SU-DHL-6 (cell line): ENCODE results near the gene DES.

Source experiments
- H2AFZ ChIP-seq: fragments of 200-600 bp; sonication (generic); 2 replicates; pipeline ENCODE4 v1.6.1; 2014; ENCODE audit warnings: low read depth, mild to moderate bottlenecking, moderate library complexity, mixed read lengths, antibody characterized with exemption, low read length; ENCODE audit not compliant: severe bottlenecking
- H3F3A ChIP-seq: fragments of 200-600 bp; shearing (Covaris generic); 2 replicates; pipeline ENCODE4 v1.6.0; 2016; ENCODE audit warnings: antibody characterized with exemption, mild to moderate bottlenecking; ENCODE audit not compliant: insufficient read depth
- H3K27ac ChIP-seq: fragments of 200-600 bp; sonication (generic); 2 replicates; pipeline ENCODE4 v1.5.1; 2016; ENCODE audit warnings: low read depth, mild to moderate bottlenecking, low read length, moderate library complexity, mixed read lengths
- H3K27me3 ChIP-seq: fragments of 200-600 bp; sonication (generic), shearing (Covaris generic); 2 replicates; pipeline ENCODE4 v1.6.0; 2014; ENCODE audit warnings: mild to moderate bottlenecking, low read length
- H3K36me3 ChIP-seq: fragments of 200-600 bp; sonication (generic); 2 replicates; pipeline ENCODE4 v1.6.1; 2014; ENCODE audit warnings: mild to moderate bottlenecking, low read length, mixed read lengths
- H3K4me2 ChIP-seq: fragments of 300-600, 200-600 bp; shearing (Covaris generic), sonication (generic); 2 replicates; pipeline ENCODE4 v1.6.0; 2014; ENCODE audit warnings: low read length, low read depth, mild to moderate bottlenecking; ENCODE audit not compliant: poor library complexity, severe bottlenecking
- H3K4me3 ChIP-seq: fragments of 200-600 bp; sonication (generic); 2 replicates; pipeline ENCODE4 v1.5.1; 2014; ENCODE audit warnings: antibody characterized with exemption, low read length, mild to moderate bottlenecking, mixed read lengths; ENCODE audit not compliant: insufficient read depth, poor library complexity, severe bottlenecking
- H3K79me2 ChIP-seq: fragments of 200-600 bp; sonication (generic); 2 replicates; pipeline ENCODE4 v1.6.1; 2014; ENCODE audit warnings: mild to moderate bottlenecking, low read length, moderate library complexity; ENCODE audit not compliant: insufficient read depth
- H3K9ac ChIP-seq: fragments of 200-600 bp; sonication (generic); 2 replicates; pipeline ENCODE4 v1.7.0; 2014; ENCODE audit warnings: mild to moderate bottlenecking, low read length
- H3K9me2 ChIP-seq: fragments of 200-600 bp; sonication (generic); replicated peaks from 2 replicates; pipeline ENCODE4 v1.6.1; 2014; ENCODE audit warnings: low read length; ENCODE audit not compliant: insufficient read depth
- H3K9me3 ChIP-seq: fragments of 200-600 bp; sonication (generic); 2 replicates; pipeline ENCODE4 v1.6.1; 2014; ENCODE audit warnings: low read length, mixed read lengths; ENCODE audit not compliant: insufficient read depth
- H4K20me1 ChIP-seq: fragments of 200-600 bp; sonication (generic); 2 replicates; pipeline ENCODE4 v1.6.1; 2014; ENCODE audit warnings: low read depth, mild to moderate bottlenecking, antibody characterized with exemption, low read length, moderate library complexity, mixed read lengths
- EZH2phosphoT487 ChIP-seq: fragments of 200-600 bp; sonication (generic), shearing (Covaris generic); conservative IDR thresholded peaks from 2 replicates; pipeline ENCODE4 v1.6.1; 2018; ENCODE audit warnings: mild to moderate bottlenecking, antibody characterized with exemption, low read length, moderate library complexity, mixed read lengths
- TF ChIP-seq, protein P1 (sequence below): fragments of 200-600 bp; sonication (generic); IDR thresholded peaks from one replicate; pipeline ENCODE4 v1.5.1; 2017; ENCODE audit warnings: antibody characterized with exemption, mild to moderate bottlenecking, low read length, moderate library complexity; ENCODE audit not compliant: insufficient read depth, poor library complexity, severe bottlenecking

Gene DES

DNA sequence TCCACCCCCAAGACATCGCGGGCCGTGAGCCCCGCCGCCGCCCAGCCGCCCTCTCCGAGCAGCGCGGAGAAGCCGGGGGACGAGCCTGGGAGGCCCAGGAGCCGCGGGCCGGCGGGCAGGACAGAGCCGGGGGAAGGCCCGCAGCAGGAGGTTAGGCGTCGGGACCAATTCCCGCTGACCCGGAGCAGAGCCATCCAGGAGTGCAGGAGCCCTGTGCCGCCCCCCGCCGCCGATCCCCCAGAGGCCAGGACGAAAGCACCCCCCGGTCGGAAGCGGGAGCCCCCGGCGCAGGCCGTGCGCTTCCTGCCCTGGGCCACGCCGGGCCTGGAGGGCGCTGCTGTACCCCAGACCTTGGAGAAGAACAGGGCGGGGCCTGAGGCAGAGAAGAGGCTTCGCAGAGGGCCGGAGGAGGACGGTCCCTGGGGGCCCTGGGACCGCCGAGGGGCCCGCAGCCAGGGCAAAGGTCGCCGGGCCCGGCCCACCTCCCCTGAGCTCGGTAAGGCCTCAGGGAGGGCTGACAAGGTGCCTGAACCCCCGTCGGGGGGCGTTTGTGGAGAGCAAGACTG is 30.7 kb downstream of the DES start:
- H3K4me2 ChIP-seq, result no peak overlapping the region
- H3K36me3 ChIP-seq, result no peaks in the 10 kb centered on the region
- H3K9me2 ChIP-seq, result no peaks in the 10 kb centered on the region
- TF ChIP-seq EZH2phosphoT487, result no peak
- TF ChIP-seq, protein P1, sequence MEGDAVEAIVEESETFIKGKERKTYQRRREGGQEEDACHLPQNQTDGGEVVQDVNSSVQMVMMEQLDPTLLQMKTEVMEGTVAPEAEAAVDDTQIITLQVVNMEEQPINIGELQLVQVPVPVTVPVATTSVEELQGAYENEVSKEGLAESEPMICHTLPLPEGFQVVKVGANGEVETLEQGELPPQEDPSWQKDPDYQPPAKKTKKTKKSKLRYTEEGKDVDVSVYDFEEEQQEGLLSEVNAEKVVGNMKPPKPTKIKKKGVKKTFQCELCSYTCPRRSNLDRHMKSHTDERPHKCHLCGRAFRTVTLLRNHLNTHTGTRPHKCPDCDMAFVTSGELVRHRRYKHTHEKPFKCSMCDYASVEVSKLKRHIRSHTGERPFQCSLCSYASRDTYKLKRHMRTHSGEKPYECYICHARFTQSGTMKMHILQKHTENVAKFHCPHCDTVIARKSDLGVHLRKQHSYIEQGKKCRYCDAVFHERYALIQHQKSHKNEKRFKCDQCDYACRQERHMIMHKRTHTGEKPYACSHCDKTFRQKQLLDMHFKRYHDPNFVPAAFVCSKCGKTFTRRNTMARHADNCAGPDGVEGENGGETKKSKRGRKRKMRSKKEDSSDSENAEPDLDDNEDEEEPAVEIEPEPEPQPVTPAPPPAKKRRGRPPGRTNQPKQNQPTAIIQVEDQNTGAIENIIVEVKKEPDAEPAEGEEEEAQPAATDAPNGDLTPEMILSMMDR, result no peak
- H3K27ac ChIP-seq, result no peak overlapping the region
- H4K20me1 ChIP-seq, result no peaks in the 10 kb centered on the region
- H3K27me3 ChIP-seq, result no peaks in the 10 kb centered on the region
- no peaks in the 10 kb centered on the region for H3F3A ChIP-seq
- H3K9me3 ChIP-seq, result no peaks in the 10 kb centered on the region
- H3K79me2 ChIP-seq, result no peaks in the 10 kb centered on the region
- H3K9ac ChIP-seq, result no peak overlapping the region
- H3K4me3 ChIP-seq, result no peak overlapping the region
- no peak overlapping the region for H2AFZ ChIP-seq

DNA sequence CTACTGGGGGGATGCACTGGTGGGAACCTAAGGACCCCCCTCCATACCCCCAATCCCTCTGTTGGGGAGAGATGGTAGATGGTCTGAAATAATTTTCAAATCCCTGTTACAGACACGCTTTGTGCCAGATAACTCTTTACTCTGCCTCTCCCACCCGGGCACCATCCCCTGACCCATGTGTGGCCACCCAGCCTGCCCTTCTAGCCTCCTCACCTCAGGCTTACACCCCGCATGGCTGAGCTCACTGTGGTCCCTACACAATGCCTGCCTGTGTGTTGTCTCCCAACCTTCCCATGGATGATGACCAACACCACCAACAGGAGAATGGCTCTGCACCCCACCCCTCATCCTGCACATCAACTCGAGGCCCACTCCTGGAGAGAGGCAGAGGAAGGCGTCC is 31.4 kb downstream of the DES start:
- no peaks in the 10 kb centered on the region for H4K20me1 ChIP-seq
- TF ChIP-seq, protein P1, result no peak
- no peak for TF ChIP-seq EZH2phosphoT487
- no peak overlapping the region for H2AFZ ChIP-seq
- H3K4me2 ChIP-seq, result no peak overlapping the region
- no peaks in the 10 kb centered on the region for H3K36me3 ChIP-seq
- H3K27me3 ChIP-seq, result no peaks in the 10 kb centered on the region
- no peaks in the 10 kb centered on the region for H3K9me2 ChIP-seq
- H3K4me3 ChIP-seq, result no peak overlapping the region
- H3K79me2 ChIP-seq, result no peaks in the 10 kb centered on the region
- no peaks in the 10 kb centered on the region for H3K9me3 ChIP-seq
- H3F3A ChIP-seq, result no peaks in the 10 kb centered on the region
- no peak overlapping the region for H3K27ac ChIP-seq
- no peak overlapping the region for H3K9ac ChIP-seq

DNA sequence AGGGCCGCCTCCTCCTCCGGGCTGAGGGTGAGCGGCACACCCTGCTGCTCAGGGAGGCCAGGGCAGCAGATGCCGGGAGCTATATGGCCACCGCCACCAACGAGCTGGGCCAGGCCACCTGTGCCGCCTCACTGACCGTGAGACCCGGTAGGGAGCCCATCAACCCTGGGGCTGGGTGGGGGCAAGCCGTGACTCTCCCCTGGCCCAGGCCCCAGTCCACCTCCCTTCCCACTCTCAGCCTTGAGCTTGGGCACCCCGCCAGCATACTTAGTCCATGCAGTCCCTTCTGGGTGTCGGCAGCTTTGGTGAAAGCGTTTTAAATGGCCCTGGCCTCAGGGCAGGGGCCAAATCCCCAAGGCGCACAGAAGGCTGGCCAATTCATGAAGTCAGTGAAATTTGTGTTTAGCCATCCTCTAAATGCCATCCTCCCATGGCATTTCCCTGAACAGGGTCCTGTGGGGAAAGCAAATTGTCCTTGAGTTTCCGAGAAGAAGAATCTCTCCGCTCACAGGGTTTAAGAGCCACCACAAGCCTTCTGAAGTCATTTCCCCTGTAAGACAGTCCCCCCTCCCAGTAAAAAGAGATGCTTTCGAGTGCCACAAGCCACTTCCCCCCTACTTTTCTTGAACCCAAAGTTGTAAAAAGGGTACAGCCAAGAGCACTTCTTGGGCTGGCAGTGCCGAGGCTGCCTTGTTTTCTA is 33.6 kb downstream of the DES start:
- H3K27ac ChIP-seq, result no peak overlapping the region
- no peaks in the 10 kb centered on the region for H3F3A ChIP-seq

More for the DNA sequence above, 33.6 kb downstream of the DES start:
- no peak overlapping the region for H3K4me2 ChIP-seq
- H3K27me3 ChIP-seq, result no peaks in the 10 kb centered on the region
- H3K9me2 ChIP-seq, result no peaks in the 10 kb centered on the region
- H3K36me3 ChIP-seq, result no peaks in the 10 kb centered on the region
- H3K9me3 ChIP-seq, result no peaks in the 10 kb centered on the region
- no peak for TF ChIP-seq EZH2phosphoT487
- TF ChIP-seq, protein P1, result no peak
- no peaks in the 10 kb centered on the region for H4K20me1 ChIP-seq
- no peak overlapping the region for H3K9ac ChIP-seq
- H2AFZ ChIP-seq, result no peak overlapping the region
- H3K79me2 ChIP-seq, result no peaks in the 10 kb centered on the region
- no peak overlapping the region for H3K4me3 ChIP-seq
